SJSA1 (cell line): ENCODE measurements around the gene CDKAL1. TPM values are rescaled to one million over a fixed set of nuclear protein-coding genes. Genes with fewer than 3 reads are reported as not detected.
A peak's percentile ranks its signal among the peaks of the same experiment; 100 is the strongest.
"Not testable (repeated sequence)": the region's sequence is repeated elsewhere in the genome, so short reads cannot be mapped to it uniquely, and the experiment has no call there.

Experiments
- DNase-seq, 2 experiments: peaks; one replicate each; pipeline ENCODE4 v3.0.0-alpha.2; 2015 to 2020; ENCODE audit warnings: low spot score in 2 of 2, low read depth in 1 of 2
- H3K27ac ChIP-seq: fragments of 250-450 bp; sonication (Bioruptor Pico); 2 replicates; pipeline ENCODE4 v1.5.1; 2020; ENCODE audit warnings: mild to moderate bottlenecking, moderate library complexity
- H3K27me3 ChIP-seq: fragments of 250-450 bp; sonication (Bioruptor Pico); replicated peaks from 2 replicates; pipeline ENCODE4 v1.5.1; 2020; ENCODE audit warnings: mild to moderate bottlenecking, moderate library complexity
- H3K36me3 ChIP-seq: fragments of 250-450 bp; sonication (Bioruptor Pico); 2 replicates; pipeline ENCODE4 v1.5.1; 2020; ENCODE audit warnings: mild to moderate bottlenecking
- H3K4me1 ChIP-seq: fragments of 250-450 bp; sonication (Bioruptor Pico); replicated peaks from 2 replicates; pipeline ENCODE4 v1.6.1; 2021; ENCODE audit warnings: mild to moderate bottlenecking
- H3K4me3 ChIP-seq: fragments of 250-450 bp; sonication (Bioruptor Pico); 2 replicates; pipeline ENCODE4 v1.5.1; 2020; ENCODE audit warnings: mild to moderate bottlenecking
- H3K9me3 ChIP-seq: fragments of 250-450 bp; sonication (Bioruptor Pico); replicated peaks from 2 replicates; pipeline ENCODE4 v1.5.1; 2020; ENCODE audit warnings: mild to moderate bottlenecking
- total RNA-seq: library from RNA; depleted of rRNA; stranded (reverse); fragments of >200 nt; shearing (Covaris generic); gene quantifications from 2 replicates; pipeline ENCODE4 v1.2.3, GENCODE V29; 2014; rRNA removed

CDKAL1 gene
- total RNA-seq: 11.9 and 25.7 TPM in 2 replicates

DNA sequence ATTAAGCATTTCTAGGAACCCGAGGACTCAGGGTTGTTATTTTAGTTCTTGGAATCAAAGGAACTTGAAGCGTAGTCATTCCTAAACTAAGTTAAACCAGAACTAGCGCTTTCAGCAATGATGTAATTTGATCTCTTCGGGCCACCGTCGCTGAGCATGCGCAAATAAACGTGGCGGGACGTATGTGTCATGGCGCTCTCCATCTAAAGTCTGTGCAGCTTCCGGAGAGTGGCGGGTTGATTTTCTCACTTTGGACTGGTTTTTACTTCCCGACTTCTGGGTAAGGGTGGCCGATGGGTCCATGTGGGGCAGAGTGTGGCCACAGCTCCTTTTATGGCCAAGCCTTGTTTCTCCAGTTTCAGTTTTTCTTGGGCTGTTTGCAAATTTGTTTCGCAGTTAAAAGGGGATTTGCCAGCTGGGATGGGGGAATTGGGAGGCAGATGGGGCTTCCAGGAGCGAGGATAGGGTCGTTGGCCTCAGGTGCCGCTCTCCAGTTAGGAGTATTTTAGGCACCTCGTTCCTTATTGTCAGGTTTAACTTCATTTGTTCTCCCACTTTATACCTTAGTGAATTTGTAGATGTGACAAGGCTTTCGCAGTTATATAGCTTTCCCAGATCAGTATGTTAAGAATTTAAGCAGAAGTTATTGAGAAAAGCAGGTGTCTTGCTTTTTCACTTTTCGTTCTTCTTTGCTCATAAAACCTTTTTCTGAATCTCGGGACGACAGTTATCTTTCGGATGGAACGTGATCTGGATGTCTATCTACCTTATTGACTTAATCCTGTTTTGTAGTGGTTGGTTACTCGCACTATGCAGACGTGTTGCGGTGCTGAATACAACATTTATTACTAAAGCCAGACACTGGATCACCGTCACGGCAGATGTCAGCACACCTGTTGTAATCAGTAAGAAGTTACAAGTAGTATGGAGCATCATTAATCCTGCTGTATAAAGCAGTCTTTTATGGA is at the start of gene CDKAL1:
TSS of gene CDKAL1 (plus strand) at position 163 of the 968 bp plus-strand sequence. CDS start 11,894 bp downstream, outside the sequence.
- Histone ChIP-seq H3K27ac (peak within 1 kb of the TSS; percentile 79), H3K9me3 (no peaks in the 10 kb centered on the region), H3K27me3 (no peaks in the 10 kb centered on the region), H3K4me3 (peak within 1 kb of the TSS; percentile 61), H3K4me1 (peaks cover 15% of the 10 kb centered on the region), H3K36me3 (peaks cover 5% of the 10 kb centered on the region)
- peak; percentile 74 to 88 for DNase-seq

DNA sequence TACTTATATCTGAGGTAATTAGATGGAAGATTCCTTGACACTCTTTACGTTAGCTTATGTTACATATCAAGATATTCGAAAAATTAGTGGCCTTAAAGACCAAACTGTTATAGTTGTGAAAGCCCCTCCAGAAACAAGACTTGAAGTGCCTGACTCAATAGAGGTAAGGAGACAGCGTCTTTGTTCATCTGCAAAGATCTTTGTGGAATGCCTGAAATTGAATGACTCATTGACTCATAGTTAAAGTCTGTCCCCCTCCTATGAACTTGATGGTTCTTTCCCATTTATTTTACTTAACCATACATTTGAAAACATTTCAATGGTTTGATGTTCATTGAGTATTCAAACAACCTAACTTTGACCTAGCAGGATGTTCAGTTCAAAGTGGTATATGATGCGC is 47.6 kb upstream of the CDKAL1 start:
- Histone ChIP-seq H3K36me3 (peaks cover 62% of the 10 kb centered on the region), H3K27ac (no peak overlapping the region), H3K4me3 (no peak overlapping the region), H3K27me3 (no peaks in the 10 kb centered on the region), H3K9me3 (no peaks in the 10 kb centered on the region), H3K4me1 (peaks cover 19% of the 10 kb centered on the region)
- peak in 1 of 2 experiments; percentile 3 for DNase-seq

DNA sequence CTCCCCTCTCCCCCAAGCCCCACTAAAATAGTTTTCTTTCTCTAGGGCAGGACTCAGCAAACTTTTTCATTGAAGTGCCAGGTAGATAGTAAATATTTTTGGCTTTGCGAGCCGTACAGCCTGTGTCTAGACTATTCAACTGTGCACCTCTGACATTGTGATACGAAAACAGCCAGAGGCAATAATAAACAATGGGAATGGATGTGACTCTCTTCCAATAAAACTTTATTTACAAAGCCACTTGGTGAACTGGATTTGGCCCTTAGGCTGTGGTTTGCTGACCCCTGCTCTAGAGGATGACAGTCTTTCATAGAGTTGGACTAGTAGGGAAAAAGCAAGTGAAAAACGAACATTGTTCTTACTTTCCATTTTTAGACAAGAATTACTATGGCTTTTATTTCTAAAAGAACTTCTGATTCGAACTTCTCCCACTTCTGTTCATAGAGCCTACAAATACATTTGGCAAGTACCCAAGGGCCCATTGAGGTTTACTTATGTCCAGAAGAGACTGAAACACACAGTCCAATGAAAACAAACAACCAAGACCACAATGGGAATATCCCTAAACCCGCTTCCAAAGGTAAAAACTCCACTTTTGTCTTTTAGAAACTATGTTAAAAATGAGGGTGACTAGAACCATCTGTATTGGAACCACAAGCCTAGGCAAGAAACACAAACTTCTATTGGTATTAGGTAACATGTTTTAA is 46.4 kb upstream of the CDKAL1 start:
- no peaks in the 10 kb centered on the region for H3K9me3 ChIP-seq
- DNase-seq: peak; percentile 65 to 83
- no peaks in the 10 kb centered on the region for H3K27me3 ChIP-seq
- no peak overlapping the region for H3K4me3 ChIP-seq
- H3K4me1 ChIP-seq: peaks cover 19% of the 10 kb centered on the region
- H3K36me3 ChIP-seq: peaks cover 54% of the 10 kb centered on the region
- no peak overlapping the region for H3K27ac ChIP-seq

DNA sequence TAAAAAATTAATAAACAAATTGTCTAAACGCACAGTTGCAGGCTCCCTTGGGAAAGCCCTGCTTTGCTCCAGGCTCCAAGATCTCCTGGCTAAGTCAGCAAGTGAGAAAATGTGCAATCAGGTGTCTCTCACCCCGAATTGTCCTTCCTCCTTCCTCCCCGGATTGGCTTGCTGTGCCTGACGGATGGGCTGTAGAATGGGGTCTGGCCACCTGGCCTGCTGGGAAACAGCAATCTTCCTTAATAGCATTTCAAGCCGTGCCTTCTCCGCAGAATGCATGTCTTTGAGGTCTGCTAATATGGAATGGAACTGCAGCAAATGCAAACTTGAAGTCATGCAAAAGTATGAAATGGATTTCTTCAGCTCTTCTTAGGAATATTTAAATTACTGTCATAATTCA is 43.7 kb upstream of the CDKAL1 start:
- H3K27me3 ChIP-seq: no peaks in the 10 kb centered on the region
- no peak overlapping the region for H3K4me3 ChIP-seq

DNA sequence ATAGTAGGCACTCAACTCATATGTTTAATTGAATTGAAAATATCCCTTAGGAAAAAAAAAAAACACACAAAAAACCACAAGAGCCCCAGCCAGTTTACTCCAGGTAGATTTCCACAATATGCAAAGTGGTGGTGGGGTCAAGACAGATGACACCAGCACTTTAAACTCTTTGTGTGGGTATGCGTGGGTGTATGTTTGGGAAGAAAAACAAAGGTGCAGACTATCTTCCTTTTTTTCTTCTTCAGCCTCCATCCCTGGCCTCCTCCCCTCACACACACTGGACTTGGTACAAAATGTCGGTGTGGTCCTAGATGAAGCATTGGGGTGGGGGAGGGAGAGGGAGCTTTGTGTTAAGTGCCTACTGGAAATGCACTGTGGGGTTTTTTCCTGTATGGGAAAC is 42.2 kb upstream of the CDKAL1 start:
- Histone ChIP-seq H3K4me1 (peaks cover 13% of the 10 kb centered on the region), H3K27me3 (no peaks in the 10 kb centered on the region), H3K4me3 (no peak overlapping the region), H3K9me3 (no peaks in the 10 kb centered on the region), H3K27ac (no peak overlapping the region), H3K36me3 (peaks cover 27% of the 10 kb centered on the region)
- no peak for DNase-seq

More for the DNA sequence above, 43.7 kb upstream of the CDKAL1 start:
- no peak for DNase-seq
- no peaks in the 10 kb centered on the region for H3K9me3 ChIP-seq
- no peak overlapping the region for H3K27ac ChIP-seq
- H3K36me3 ChIP-seq: peaks cover 35% of the 10 kb centered on the region
- peaks cover 19% of the 10 kb centered on the region for H3K4me1 ChIP-seq

DNA sequence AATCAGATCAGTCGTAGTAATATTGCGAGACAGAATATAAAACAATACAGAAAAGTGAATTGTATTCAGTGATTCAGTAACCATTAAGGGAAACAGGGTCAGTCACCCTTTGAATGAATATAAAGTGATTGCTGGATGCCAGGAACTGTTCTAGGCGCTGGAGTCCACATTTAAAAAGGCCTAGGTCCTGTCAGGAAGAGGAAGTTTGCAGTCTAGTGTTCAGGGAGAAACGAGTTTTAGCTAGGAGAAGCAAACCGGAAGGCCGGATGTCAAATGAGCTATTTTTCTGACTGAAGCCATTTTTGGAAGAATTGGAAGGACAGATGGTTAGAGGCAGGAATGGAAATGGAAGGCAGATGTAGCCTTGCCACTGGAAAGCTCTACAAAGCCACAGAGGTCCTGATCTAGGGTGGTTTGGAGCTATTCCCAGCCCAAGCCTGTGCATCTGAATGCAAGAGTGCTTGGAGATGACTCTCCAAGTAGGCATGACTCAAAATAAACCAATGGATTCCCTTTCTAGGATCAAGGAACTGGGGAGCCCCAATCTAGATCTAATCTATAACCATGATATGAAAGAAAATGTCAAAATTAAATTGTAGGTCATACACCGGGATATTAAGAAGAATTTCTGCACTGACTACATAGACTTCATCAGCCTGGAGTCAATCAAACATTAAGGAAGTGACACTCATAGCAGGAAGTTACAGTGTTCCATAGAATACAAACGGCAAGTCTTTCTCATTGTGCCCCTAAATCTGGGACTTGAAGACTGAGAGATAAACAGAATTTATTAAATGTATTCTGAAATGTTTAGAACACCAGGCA is 36.8 kb upstream of the CDKAL1 start:
- Histone ChIP-seq H3K27ac (no peak overlapping the region), H3K4me1 (peaks cover 6% of the 10 kb centered on the region), H3K27me3 (no peaks in the 10 kb centered on the region), H3K36me3 (no peaks in the 10 kb centered on the region), H3K4me3 (no peak overlapping the region), H3K9me3 (no peaks in the 10 kb centered on the region)
- DNase-seq: no peak

DNA sequence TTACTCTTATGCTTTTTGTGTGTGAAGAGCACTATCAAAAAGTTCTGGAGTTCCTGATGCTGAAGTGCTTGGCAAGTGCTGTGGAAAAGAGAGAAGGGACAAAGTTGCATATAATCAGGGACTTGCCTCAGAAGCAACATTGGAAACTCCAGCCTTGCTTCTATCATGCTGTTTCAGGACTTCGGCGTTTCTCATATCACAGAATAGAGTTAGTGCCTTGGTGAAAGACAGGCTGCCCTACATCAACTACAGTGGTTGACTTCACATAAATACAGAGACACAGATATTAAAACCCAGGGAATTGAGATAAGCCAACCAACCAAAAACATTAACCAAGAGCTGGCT is 36.2 kb upstream of the CDKAL1 start:
- Histone ChIP-seq H3K27me3 (no peaks in the 10 kb centered on the region), H3K27ac (no peak overlapping the region), H3K36me3 (no peaks in the 10 kb centered on the region), H3K4me3 (no peak overlapping the region), H3K4me1 (peaks cover 6% of the 10 kb centered on the region), H3K9me3 (no peaks in the 10 kb centered on the region)
- DNase-seq: no peak

DNA sequence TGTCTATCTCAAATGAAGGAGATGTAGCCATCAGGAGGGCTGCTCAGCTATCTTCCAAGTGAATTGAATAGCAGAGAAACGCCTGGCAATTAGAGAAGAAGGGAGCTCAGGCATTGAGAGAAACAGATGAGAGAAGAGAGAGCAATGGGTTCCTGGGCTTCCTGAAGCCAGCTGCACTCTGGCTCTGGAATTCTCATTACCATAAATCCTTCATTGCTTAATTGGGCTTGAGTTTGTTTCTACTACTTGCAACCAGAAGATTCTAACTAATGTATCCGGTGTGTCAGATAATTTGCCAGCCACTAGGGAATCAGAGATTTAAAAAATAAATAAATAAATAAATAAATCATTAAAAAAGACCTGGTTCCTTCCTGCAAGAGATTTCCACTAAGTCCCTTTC is 25.0 kb upstream of the CDKAL1 start:
- Histone ChIP-seq H3K36me3 (no peaks in the 10 kb centered on the region), H3K27ac (no peak overlapping the region), H3K4me1 (no peaks in the 10 kb centered on the region), H3K27me3 (no peaks in the 10 kb centered on the region), H3K9me3 (no peaks in the 10 kb centered on the region), H3K4me3 (no peak overlapping the region)
- DNase-seq: no peak

DNA sequence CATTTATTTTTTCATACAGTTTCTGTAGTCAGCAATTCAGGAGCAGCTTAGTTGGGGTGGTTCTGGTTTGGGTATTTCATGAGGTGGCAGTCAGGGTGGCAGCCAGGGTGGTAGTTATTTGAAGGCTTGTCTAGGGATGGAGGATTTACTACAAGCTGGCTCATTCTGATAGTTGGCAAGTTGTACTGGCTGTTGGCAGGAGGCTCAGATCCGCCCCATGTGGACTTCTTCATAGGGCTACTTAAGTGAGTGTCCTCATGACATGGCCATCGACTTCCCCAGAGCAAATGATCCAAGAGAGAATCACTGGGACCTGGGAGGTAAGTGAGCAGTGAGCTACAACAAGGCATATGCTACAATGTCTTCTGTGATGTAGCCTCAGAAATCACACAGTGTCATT is 22.4 kb upstream of the CDKAL1 start:
- no peak overlapping the region for H3K4me3 ChIP-seq
- no peaks in the 10 kb centered on the region for H3K27me3 ChIP-seq
- H3K36me3 ChIP-seq: no peaks in the 10 kb centered on the region
- peaks cover 4% of the 10 kb centered on the region; the same call in 1 of the 2 replicates for H3K4me1 ChIP-seq
- DNase-seq: no peak
- no peaks in the 10 kb centered on the region for H3K9me3 ChIP-seq
- no peak overlapping the region for H3K27ac ChIP-seq

DNA sequence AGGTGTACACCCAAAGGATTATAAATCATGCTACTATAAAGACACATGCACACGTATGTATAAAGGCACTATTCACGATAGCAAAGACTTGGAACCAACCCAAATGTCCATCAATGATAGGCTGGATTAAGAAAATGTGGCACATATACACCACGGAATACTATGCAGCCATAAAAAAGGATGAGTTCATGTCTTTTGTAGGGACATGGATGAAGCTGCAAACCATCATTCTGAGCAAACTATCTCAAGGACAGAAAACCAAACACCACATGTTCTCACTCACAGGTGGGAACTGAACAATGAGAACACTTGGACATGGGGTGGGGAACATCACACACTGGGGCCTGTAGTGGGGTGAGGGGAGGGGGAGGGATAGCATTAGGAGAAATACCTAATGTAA is 9.0 kb upstream of the CDKAL1 start:
- H3K4me1 ChIP-seq, H3K4me3 ChIP-seq, DNase-seq: not testable (repeated sequence)

DNA sequence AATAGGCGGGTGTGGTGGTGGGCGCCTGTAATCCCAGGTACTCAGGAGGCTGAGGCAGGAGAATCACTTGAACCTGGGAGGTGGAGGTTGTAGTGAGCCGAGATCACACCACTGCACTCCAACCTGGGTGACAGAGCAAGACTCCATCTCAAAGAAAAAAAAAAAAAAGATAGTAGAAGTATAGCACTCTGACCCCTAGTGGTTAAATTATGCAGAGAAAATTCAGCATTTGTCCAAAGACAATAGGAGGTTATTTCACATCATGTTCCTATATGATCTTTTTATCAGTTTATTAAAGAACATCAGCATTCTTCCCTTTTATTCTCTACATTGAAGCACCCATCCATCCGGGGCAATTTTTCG is 5.2 kb upstream of the CDKAL1 start:
- not testable (repeated sequence) for H3K9me3 ChIP-seq, H3K27ac ChIP-seq, H3K4me3 ChIP-seq, H3K36me3 ChIP-seq, H3K27me3 ChIP-seq
- peak in 1 of 2 experiments; percentile 51 for DNase-seq
- H3K4me1 ChIP-seq: peaks cover 11% of the 10 kb centered on the region

More for the DNA sequence above, 9.0 kb upstream of the CDKAL1 start:
- not testable (repeated sequence) for H3K9me3 ChIP-seq, H3K36me3 ChIP-seq, H3K27ac ChIP-seq, H3K27me3 ChIP-seq

DNA sequence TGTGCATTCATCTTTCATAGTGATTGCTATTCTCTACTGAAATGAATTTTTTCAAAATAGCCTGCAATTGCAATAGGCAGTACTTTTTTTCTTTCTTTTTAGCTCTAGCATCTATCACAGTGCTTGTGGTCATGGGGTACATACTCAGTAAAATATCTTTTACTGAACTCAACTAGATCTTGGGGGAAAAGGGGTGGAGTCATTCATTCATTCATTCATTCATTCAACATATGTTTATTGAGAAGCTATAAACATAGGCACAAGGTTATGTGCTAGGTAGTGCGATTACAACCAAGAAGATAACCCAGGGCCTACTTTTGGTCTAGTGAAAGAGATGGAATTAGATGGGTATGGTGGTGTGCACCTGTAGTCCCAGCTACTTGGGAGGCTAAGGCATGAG is 1.4 kb upstream of the CDKAL1 start:
- Histone ChIP-seq H3K9me3 (no peaks in the 10 kb centered on the region), H3K36me3 (peaks cover 5% of the 10 kb centered on the region; the same call in 1 of the 2 replicates), H3K4me1 (peaks cover 20% of the 10 kb centered on the region), H3K4me3 (no peak overlapping the region), H3K27me3 (no peaks in the 10 kb centered on the region), H3K27ac (no peak overlapping the region)
- DNase-seq: no peak

DNA sequence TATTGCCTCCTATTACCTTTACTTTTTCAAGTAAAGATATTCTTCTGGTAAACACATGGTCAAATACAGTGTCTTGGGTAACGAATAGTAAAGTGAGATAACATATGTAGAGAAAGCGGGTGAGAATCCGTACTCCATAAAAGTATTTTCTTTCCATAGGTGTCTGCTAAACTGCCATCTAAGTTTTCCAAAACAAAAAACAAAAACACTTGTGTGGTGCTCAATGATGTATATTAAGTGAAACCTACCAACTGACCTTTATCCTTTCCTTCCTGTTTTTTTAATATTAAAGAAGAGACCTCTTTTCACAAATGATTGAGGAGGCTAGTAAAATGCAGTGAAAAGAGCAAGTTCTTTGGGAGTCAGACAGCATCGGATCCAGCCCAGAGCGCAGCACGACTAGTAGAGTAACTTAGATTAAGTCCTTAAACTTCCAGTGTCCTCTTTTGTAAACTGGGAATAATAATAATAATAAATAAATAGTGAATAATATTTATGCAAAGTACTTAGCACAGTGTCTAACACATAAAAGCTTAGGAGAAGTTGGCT is 437 bp upstream of the CDKAL1 start:
- DNase-seq: no peak
- H3K4me1 ChIP-seq: peaks cover 16% of the 10 kb centered on the region
- peak overlapping the region; percentile 61 for H3K4me3 ChIP-seq
- H3K27ac ChIP-seq: peak overlapping the region; percentile 79
- peaks cover 5% of the 10 kb centered on the region; the same call in 1 of the 2 replicates for H3K36me3 ChIP-seq
- H3K27me3 ChIP-seq: no peaks in the 10 kb centered on the region
- H3K9me3 ChIP-seq: no peaks in the 10 kb centered on the region
